Endothelial cell of umbilical vein (primary cell): ENCODE data around the gene POU2F3. TPM values are rescaled to one million over a fixed set of nuclear protein-coding genes. Genes with fewer than 3 reads are reported as not detected.

Experiments used
- BruUV-seq: library from RNA; stranded (reverse); fragments of 400-500 nt; replicated peaks from 2 replicates; lab custom pipeline; 2021; lab: Mats Ljungman, UMichigan
- CTCF ChIA-PET: fragments of 300-600, 350-600 bp; sonication (Branson Sonifier 250); formaldehyde crosslinking; loops from one replicate; lab custom pipeline; 2021; ENCODE audit warnings: antibody characterized with exemption, inconsistent platforms; lab: Charles Lee
- POLR2A ChIA-PET: fragments of 300-600, 350-600 bp; sonication (Branson Sonifier 250); formaldehyde crosslinking; loops from one replicate; lab custom pipeline; 2021; ENCODE audit warnings: antibody characterized with exemption, inconsistent platforms; lab: Charles Lee
- DNase-seq: peaks from one replicate; pipeline ENCODE4 v3.0.0-alpha.2; 2011; ENCODE audit warnings: low read depth, low spot score
- FAIRE-seq: peaks from 2 replicates; lab custom pipeline; 2011; peaks lifted over from hg19 to GRCh38; lab: Jason Lieb, UNC
- H2AFZ ChIP-seq: 2 replicates; pipeline ENCODE4 v1.6.0; 2012; ENCODE audit warnings: low read depth, low read length, control low read depth, inconsistent platforms
- H3K27ac ChIP-seq: 2 replicates; pipeline ENCODE4 v1.5.1; 2011; ENCODE audit warnings: low read depth, mild to moderate bottlenecking, control low read depth, low read length, moderate library complexity; ENCODE audit not compliant: insufficient read depth
- H3K27me3 ChIP-seq, 2 experiments: 2 replicates each; pipeline versions ENCODE4 v1.6.0 to v1.6.1; 2011; ENCODE audit warnings: low read length in 2 of 2, mixed read lengths in 1 of 2; ENCODE audit not compliant: control insufficient read depth in 2 of 2, insufficient read depth in 2 of 2
- H3K36me3 ChIP-seq, 2 experiments: 2 replicates in 1 of 2; 3 replicates in 1 of 2; pipeline ENCODE4 v1.5.1; 2011; ENCODE audit warnings: low read length in 2 of 2, mild to moderate bottlenecking in 1 of 2, moderate library complexity in 1 of 2; ENCODE audit not compliant: control insufficient read depth in 2 of 2, insufficient read depth in 2 of 2; ENCODE audit errors: extremely low read depth in 1 of 2
- H3K4me1 ChIP-seq: 3 replicates; pipeline ENCODE4 v1.5.1; 2011; ENCODE audit warnings: mild to moderate bottlenecking, low read length; ENCODE audit not compliant: control insufficient read depth, insufficient read depth; ENCODE audit errors: extremely low read depth
- H3K4me2 ChIP-seq: 2 replicates; pipeline ENCODE4 v1.6.1; 2011; ENCODE audit warnings: low read length, control low read depth, mixed read lengths; ENCODE audit not compliant: insufficient read depth
- H3K4me3 ChIP-seq, 3 experiments: fragments of 200-600 bp in 1 of 3; sonication (generic), shearing (Covaris generic) in 1 of 3; replicated peaks in 1 of 3; 2 replicates each; pipeline ENCODE4 v1.5.1; 2011 to 2016; ENCODE audit warnings: control low read depth in 3 of 3, low read length in 3 of 3, mild to moderate bottlenecking in 2 of 3, inconsistent platforms in 1 of 3, low read depth in 1 of 3, moderate library complexity in 1 of 3; ENCODE audit not compliant: insufficient read depth in 1 of 3
- H3K79me2 ChIP-seq: 2 replicates; pipeline ENCODE4 v1.6.0; 2012; ENCODE audit warnings: low read length, inconsistent platforms; ENCODE audit not compliant: control insufficient read depth, insufficient read depth
- H3K9ac ChIP-seq: replicated peaks from 2 replicates; pipeline ENCODE3; 2011; ENCODE audit warnings: low read length, control low read depth; ENCODE audit not compliant: insufficient read depth; ENCODE audit errors: extremely low read depth
- H3K9me1 ChIP-seq: replicated peaks from 3 replicates; pipeline ENCODE4 v1.6.0; 2011; ENCODE audit warnings: mild to moderate bottlenecking, low read length; ENCODE audit not compliant: control insufficient read depth, insufficient read depth; ENCODE audit errors: extremely low read depth
- H3K9me3 ChIP-seq: replicated peaks from 2 replicates; pipeline ENCODE4 v1.5.1; 2012; ENCODE audit warnings: low read length, inconsistent platforms; ENCODE audit not compliant: control insufficient read depth, insufficient read depth
- H4K20me1 ChIP-seq: replicated peaks from 2 replicates; pipeline ENCODE3; 2011; ENCODE audit warnings: mild to moderate bottlenecking, low read length; ENCODE audit not compliant: control insufficient read depth, insufficient read depth; ENCODE audit errors: extremely low read depth
- CTCF ChIP-seq, 2 donors: IDR thresholded peaks; 1 replicate in 1 of 2; 2 replicates in 1 of 2; pipeline ENCODE4 v1.5.1; 2011; ENCODE audit warnings: low read length in 2 of 2, mild to moderate bottlenecking in 2 of 2, moderate library complexity in 2 of 2, control low read depth in 1 of 2, inconsistent platforms in 1 of 2, low read depth in 1 of 2; ENCODE audit not compliant: insufficient read depth in 1 of 2; ENCODE audit errors: extremely low read depth in 1 of 2
- EZH2 ChIP-seq: IDR thresholded peaks from 2 replicates; pipeline ENCODE4 v1.6.1; 2012; ENCODE audit warnings: borderline replicate concordance, low read depth, mild to moderate bottlenecking, moderate library complexity, low read length, inconsistent platforms; ENCODE audit not compliant: severe bottlenecking
- FOS ChIP-seq: IDR thresholded peaks from 2 replicates; pipeline ENCODE4 v1.6.1; 2011; ENCODE audit warnings: mild to moderate bottlenecking, low read length, moderate library complexity, borderline replicate concordance; ENCODE audit not compliant: insufficient read depth
- GATA2 ChIP-seq: IDR thresholded peaks from 2 replicates; pipeline ENCODE4 v1.7.0; 2011; ENCODE audit warnings: low read depth, mild to moderate bottlenecking, moderate library complexity, mixed read lengths, low read length; ENCODE audit not compliant: insufficient read length, insufficient read depth
- JUN ChIP-seq: IDR thresholded peaks from 2 replicates; pipeline ENCODE4 v1.6.1; 2011; ENCODE audit warnings: borderline replicate concordance, low read depth; ENCODE audit not compliant: insufficient read length, insufficient read depth
- MAX ChIP-seq: IDR thresholded peaks from 2 replicates; pipeline ENCODE4 v1.6.1; 2011; ENCODE audit not compliant: insufficient read depth, insufficient read length
- MYC ChIP-seq: IDR thresholded peaks from one replicate; pipeline ENCODE4 v1.6.1; 2011; ENCODE audit warnings: mild to moderate bottlenecking, low read depth, low read length
- POLR2A ChIP-seq: IDR thresholded peaks from 2 replicates; pipeline ENCODE4 v1.6.1; 2012; ENCODE audit warnings: low read depth, mild to moderate bottlenecking, control low read depth, low read length
- POLR2AphosphoS5 ChIP-seq: IDR thresholded peaks from 2 replicates; pipeline ENCODE4 v1.6.1; 2012; ENCODE audit warnings: low read depth, mild to moderate bottlenecking, control low read depth, low read length, moderate library complexity; ENCODE audit not compliant: insufficient read depth
- dilution Hi-C: fragments of 300-500 bp; cut with MboI; formaldehyde crosslinking; loops from one replicate; pipeline ENCODE4 v1.15.0; 2019; ENCODE audit warnings: low sequenced_read_pairs; ENCODE audit not compliant: extremely low pct_ligation_motif_present
- intact Hi-C: fragments of 100-400 bp; cut with micrococcal nuclease; formaldehyde crosslinking; loops from one replicate; pipeline ENCODE4 v1.10.0; 2022
- polyA plus RNA-seq, 4 experiments: library from polyadenylated mRNA; depleted of rRNA in 3 of 4; stranded (reverse) in 3 of 4; unstranded in 1 of 4; fragments of >200 nt; gene quantifications; 2 replicates each; pipeline versions ENCODE4 v1.2.1 to v1.2.3, GENCODE V29; 2011 to 2012; ENCODE audit warnings: missing spikeins in 1 of 4
- total RNA-seq: library from RNA; stranded (reverse); gene quantifications from 2 replicates; pipeline ENCODE4 v1.2.3, GENCODE V29; 2021

The POU2F3 gene
- total and polyA plus RNA-seq, 2 donors (not counting 3 experiments of a cell fraction or from before 2014, with no cell fraction given) = 0.06 TPM; not detected in 1

GRCh38 chr11:120310870-120311269 is 70.9 kb downstream of the POU2F3 start:
- H3K9me3 ChIP-seq = no peaks in the 10 kb centered on the region
- ChIA-PET POLR2A (no interaction called here), CTCF (no interaction called here)
- no peaks in the 10 kb centered on the region for H3K9me1 ChIP-seq
- no peaks in the 10 kb centered on the region for H3K36me3 ChIP-seq
- no peak overlapping the region for H3K4me3 ChIP-seq
- H3K4me2 ChIP-seq = no peak overlapping the region
- H3K79me2 ChIP-seq = no peaks in the 10 kb centered on the region
- H4K20me1 ChIP-seq = no peaks in the 10 kb centered on the region
- no peak overlapping the region for H3K9ac ChIP-seq
- H2AFZ ChIP-seq = no peak overlapping the region
- H3K4me1 ChIP-seq = peaks cover 6% of the 10 kb centered on the region
- BruUV-seq = no TSS peak
- TF ChIP-seq CTCF (IDR thresholded peaks at IDR 0.05; ENCODE audit: extremely low read depth in 1 of 2, insufficient read depth in 1 of 2, low read depth in 1 of 2, low read length in 2 of 2) (no peak), FOS (no peak), MYC (no peak), MAX (no peak), POLR2AphosphoS5 (no peak), JUN (no peak), GATA2 (no peak), POLR2A (no peak), EZH2 (no peak)
- no peak for DNase-seq
- dilution Hi-C loops = no loop called here
- H3K27me3 ChIP-seq = peaks cover 9 to 10% of the 10 kb centered on the region in 2 experiments
- intact Hi-C loops = no loop called here
- no peak overlapping the region for H3K27ac ChIP-seq
- no peak for FAIRE-seq
